Ascending aorta (tissue), 2 donors: ENCODE results near the gene HNRNPUL2. TPM values are rescaled to one million over a fixed set of nuclear protein-coding genes. Genes with fewer than 3 reads are reported as not detected.
"Not testable (repeated sequence)": the region's sequence is repeated elsewhere in the genome, so short reads cannot be mapped to it uniquely, and the experiment has no call there.

Source experiments
- DNase-seq, 2 donors: peaks; one replicate each; pipeline ENCODE4 v3.0.0-alpha.2; 2019; ENCODE audit warnings: low spot score in 2 of 2
- H3K27ac ChIP-seq, 2 donors: fragments of 200-600 bp; sonication (generic); one replicate each; pipeline ENCODE4 v1.5.1; 2016 to 2017; ENCODE audit warnings: mild to moderate bottlenecking in 1 of 2
- H3K27me3 ChIP-seq: fragments of 200-600 bp; sonication (generic); one replicate; pipeline ENCODE4 v1.5.1; 2017
- H3K36me3 ChIP-seq, 2 donors: fragments of 200-600 bp; sonication (generic); one replicate each; pipeline ENCODE4 v1.5.1; 2016
- H3K4me1 ChIP-seq, 2 donors: fragments of 200-600 bp; sonication (generic); one replicate each; pipeline ENCODE4 v1.5.1; 2016 to 2017; ENCODE audit warnings: mild to moderate bottlenecking in 1 of 2
- H3K4me3 ChIP-seq, 2 donors: fragments of 200-600 bp; sonication (generic); one replicate each; pipeline ENCODE4 v1.5.1; 2016 to 2017; ENCODE audit warnings: mild to moderate bottlenecking in 1 of 2
- H3K9me3 ChIP-seq, 2 donors: fragments of 200-600 bp; sonication (generic); one replicate each; pipeline ENCODE4 v1.5.1; 2016
- CTCF ChIP-seq, 3 experiments: fragments of 200-600 bp in 2 of 3; fragments of 450-650 bp in 1 of 3; sonication (generic) in 2 of 3; IDR thresholded peaks; one replicate each; pipeline ENCODE4 v1.5.1; 2016 to 2019; ENCODE audit warnings: antibody characterized with exemption in 3 of 3, mild to moderate bottlenecking in 1 of 3, moderate library complexity in 1 of 3
- intact Hi-C: fragments of 100-400 bp; cut with DNase I; formaldehyde crosslinking; loops from one replicate; pipeline ENCODE4 v1.15.1; 2023
- total RNA-seq: library from RNA; depleted of rRNA; stranded (reverse); fragments of >200 nt; gene quantifications from one replicate; pipeline ENCODE4 v1.1.0, GENCODE V29; 2016

Gene HNRNPUL2
- total RNA-seq, 1 donor from 2014 or later: 14.6 TPM

- TF ChIP-seq CTCF (IDR thresholded peaks at IDR 0.05): no peak
- intact Hi-C loops: loop anchor here (2.0 to 5.0 kb wide), 3 partner anchors 53 to 126 kb away; partner anchors contain the start of genes INTS5, POLR2G, STX5 and TEX54
- H3K4me3 ChIP-seq: peak overlapping the region; percentile 75 to 76
- H3K27me3 ChIP-seq: no peaks in the 10 kb centered on the region
- DNase-seq: peak; percentile 85 to 98
- H3K4me1 ChIP-seq: peaks cover 8 to 21% of the 10 kb centered on the region in 2 donors
- H3K9me3 ChIP-seq: no peaks in the 10 kb centered on the region
- peak overlapping the region; percentile 61 to 86 for H3K27ac ChIP-seq
- peaks cover 2 to 7% of the 10 kb centered on the region in 2 donors for H3K36me3 ChIP-seq
Measured at GRCh38 chr11:62705880-62706849, 21.1 kb downstream of the HNRNPUL2 start.

GRCh38 chr11:62705413-62705812 is 21.8 kb downstream of the HNRNPUL2 start:
- no peaks in the 10 kb centered on the region for H3K9me3 ChIP-seq
- H3K4me1 ChIP-seq: peaks cover 8 to 21% of the 10 kb centered on the region in 2 donors
- TF ChIP-seq CTCF (IDR thresholded peaks at IDR 0.05): no peak
- DNase-seq: no peak
- intact Hi-C loops: loop anchor here (5.0 kb wide), 1 partner anchor 127 kb away; the partner anchor contains the start of genes STX5 and TEX54
- H3K36me3 ChIP-seq: peaks cover 3 to 4% of the 10 kb centered on the region in 2 donors
- peak overlapping the region; percentile 75 to 76 for H3K4me3 ChIP-seq
- peak overlapping the region; percentile 61 to 86 for H3K27ac ChIP-seq
- H3K27me3 ChIP-seq: no peaks in the 10 kb centered on the region

GRCh38 chr11:62703921-62704320 is 23.3 kb downstream of the HNRNPUL2 start:
- H3K36me3 ChIP-seq, H3K27me3 ChIP-seq, H3K27ac ChIP-seq, H3K9me3 ChIP-seq, DNase-seq, H3K4me3 ChIP-seq, intact Hi-C loops: not testable (repeated sequence)
- H3K4me1 ChIP-seq: peaks cover 8 to 17% of the 10 kb centered on the region in 2 donors

- DNase-seq: no peak
- no peaks in the 10 kb centered on the region for H3K27me3 ChIP-seq
Measured at GRCh38 chr11:62702246-62702645, 25.0 kb downstream of the HNRNPUL2 start.

GRCh38 chr11:62694455-62695167 is 32.6 kb downstream of the HNRNPUL2 start:
- Histone ChIP-seq H3K36me3 (peaks cover 27 to 33% of the 10 kb centered on the region in 2 donors), H3K4me3 (no peak overlapping the region), H3K27ac (no peak overlapping the region), H3K4me1 (no peaks in the 10 kb centered on the region), H3K9me3 (no peaks in the 10 kb centered on the region), H3K27me3 (no peaks in the 10 kb centered on the region)
- DNase-seq: peak; percentile 49 to 91
- intact Hi-C loops: loop anchor here (1.0 to 2.0 kb wide), 3 partner anchors 42 to 314 kb away; partner anchors contain the start of gene INTS5
- peak; percentile 60 to 87 (median 79) for TF ChIP-seq CTCF (IDR thresholded peaks at IDR 0.05)

More at GRCh38 chr11:62702246-62702645, 25.0 kb downstream of the HNRNPUL2 start:
- no peaks in the 10 kb centered on the region for H3K9me3 ChIP-seq
- peaks cover 0 to 4% of the 10 kb centered on the region in 2 donors for H3K36me3 ChIP-seq
- no peak overlapping the region for H3K27ac ChIP-seq
- peaks cover 4 to 8% of the 10 kb centered on the region in 2 donors for H3K4me1 ChIP-seq
- intact Hi-C loops: no loop called here
- H3K4me3 ChIP-seq: no peak overlapping the region
- no peak for TF ChIP-seq CTCF (IDR thresholded peaks at IDR 0.05)

- H3K27me3 ChIP-seq, H3K9me3 ChIP-seq, DNase-seq, H3K27ac ChIP-seq, H3K4me1 ChIP-seq, H3K4me3 ChIP-seq: not testable (repeated sequence)
- H3K36me3 ChIP-seq: peaks cover 27 to 33% of the 10 kb centered on the region in 2 donors
- intact Hi-C loops: loop anchor here (1.0 to 2.0 kb wide), 3 partner anchors 41 to 313 kb away; partner anchors contain the start of gene INTS5
Measured at GRCh38 chr11:62693624-62694023, 33.6 kb downstream of the HNRNPUL2 start.
